Ovary (tissue), 10 donors: ENCODE results near the gene MYBPC2. TPM values are rescaled to one million over a fixed set of nuclear protein-coding genes. Genes with fewer than 3 reads are reported as not detected.

Experiments
- DNase-seq, 5 donors: peaks; one replicate each; pipeline ENCODE4 v3.0.0-alpha.2; 2019 to 2020
- H3K27ac ChIP-seq, 2 donors: fragments of 200-600 bp; one replicate each; pipeline versions ENCODE4 v1.5.1 to v1.8.0; 2019 to 2022
- H3K27me3 ChIP-seq: fragments of 200-600 bp; one replicate; pipeline ENCODE4 v1.8.0; 2022
- H3K36me3 ChIP-seq: fragments of 200-600 bp; sonication (generic); one replicate; pipeline ENCODE4 v1.5.1; 2019
- H3K4me1 ChIP-seq: one replicate; pipeline ENCODE4 v1.8.1; 2013; ENCODE audit warnings: mild to moderate bottlenecking, moderate library complexity; ENCODE audit not compliant: insufficient read depth
- H3K4me3 ChIP-seq: fragments of 200-600 bp; sonication (generic); one replicate; pipeline ENCODE4 v1.5.1; 2017
- H3K9me3 ChIP-seq, 2 donors: fragments of 200-600 bp in 1 of 2; sonication (generic) in 1 of 2; one replicate each; pipeline versions ENCODE4 v1.5.1 to v1.8.1; 2013 to 2019; ENCODE audit warnings: mild to moderate bottlenecking in 1 of 2, moderate library complexity in 1 of 2
- EP300 ChIP-seq: sonication (generic); formaldehyde crosslinking; IDR thresholded peaks from one replicate; pipeline ENCODE4 v1.6.1; 2017; ENCODE audit warnings: antibody characterized with exemption
- POLR2A ChIP-seq: fragments of 450-650 bp; IDR thresholded peaks from one replicate; pipeline ENCODE4 v1.6.1; 2017; ENCODE audit warnings: antibody characterized with exemption, mild to moderate bottlenecking, moderate library complexity
- WGBS, 3 donors: extraction: QIAGEN DNeasy Blood & Tissue Kit in 1 of 3; methylation state at CpG; one replicate each; pipeline versions ENCODE4 v1.1.5 to v1.1.7; 2013 to 2017; 5-methylcytosine and 5-hydroxymethylcytosine counted together
- intact Hi-C, 4 donors: fragments of 100-400 bp; cut with DNase I; formaldehyde crosslinking; loops; one replicate each; pipeline versions ENCODE4 v1.11.0 to v1.15.1; 2022 to 2023
- long read RNA-seq, 3 donors: library from polyadenylated mRNA in 2 of 3; unstranded in 2 of 3; transcript quantifications; one replicate each; pipeline ENCODE4 v2.0.0 and lab custom pipeline, GENCODE V29; 2021 to 2026
- polyA plus RNA-seq, 2 donors: library from polyadenylated mRNA; stranded (reverse); fragments of 200-250 nt in 1 of 2; fragments of 350-450 nt in 1 of 2; fragmentation: Illumina TruSeq in 1 of 2; extraction: RNeasy Lipid Tissue Mini Kit (QIAGEN cat#74804) in 1 of 2; gene quantifications; one replicate each; pipeline ENCODE4 v1.2.3, GENCODE V29; 2013 to 2014
- total RNA-seq, 7 donors: library from RNA; depleted of rRNA in 2 of 7; stranded (reverse); fragments of >200 nt in 2 of 7; fragmentation: NEBNext Ultra II Directional in 3 of 7; extraction: Animal tissue kit (Norgen Biotek cat#: 25700) in 3 of 7; gene quantifications; one replicate each; pipeline versions ENCODE4 v1.1.0 to v1.2.4, GENCODE V29; 2016 to 2023
- TF ChIP-seq, protein P1 (sequence below), 3 donors: fragments of 450-650 bp in 2 of 3; fragments of 200-600 bp in 1 of 3; IDR thresholded peaks; one replicate each; pipeline versions ENCODE4 v1.5.1 to v1.8.0; 2016 to 2022; ENCODE audit warnings: antibody characterized with exemption in 3 of 3, mild to moderate bottlenecking in 1 of 3
- donor health status: DM: no; HTN: no; CAD: no; lungs with moderate emphysema.
- donor health status: DM: no; HTN: no; CAD: no.
- donor health status: Bipolar disorder and iron deficiency.
- donor health status: DM: yes; HTN: yes; CAD: no.
- donor health status: DM: no; HTN: no; CAD: no.
- donor health status: DM: yes; HTN: yes; CAD: no.

The MYBPC2 gene
- total RNA-seq (under 1 TPM in 3 of 7 donors, not detected in 4; 0.05 to 0.12 (median 0.08) TPM), polyA plus RNA-seq (under 1 TPM in 1 of 2 donors, not detected in 1; 0.28 TPM)
- long read RNA-seq, donor 1 = 0 reads
- long read RNA-seq, donor 2 = 0 reads
- long read RNA-seq, donor 3 = 0 reads

DNA sequence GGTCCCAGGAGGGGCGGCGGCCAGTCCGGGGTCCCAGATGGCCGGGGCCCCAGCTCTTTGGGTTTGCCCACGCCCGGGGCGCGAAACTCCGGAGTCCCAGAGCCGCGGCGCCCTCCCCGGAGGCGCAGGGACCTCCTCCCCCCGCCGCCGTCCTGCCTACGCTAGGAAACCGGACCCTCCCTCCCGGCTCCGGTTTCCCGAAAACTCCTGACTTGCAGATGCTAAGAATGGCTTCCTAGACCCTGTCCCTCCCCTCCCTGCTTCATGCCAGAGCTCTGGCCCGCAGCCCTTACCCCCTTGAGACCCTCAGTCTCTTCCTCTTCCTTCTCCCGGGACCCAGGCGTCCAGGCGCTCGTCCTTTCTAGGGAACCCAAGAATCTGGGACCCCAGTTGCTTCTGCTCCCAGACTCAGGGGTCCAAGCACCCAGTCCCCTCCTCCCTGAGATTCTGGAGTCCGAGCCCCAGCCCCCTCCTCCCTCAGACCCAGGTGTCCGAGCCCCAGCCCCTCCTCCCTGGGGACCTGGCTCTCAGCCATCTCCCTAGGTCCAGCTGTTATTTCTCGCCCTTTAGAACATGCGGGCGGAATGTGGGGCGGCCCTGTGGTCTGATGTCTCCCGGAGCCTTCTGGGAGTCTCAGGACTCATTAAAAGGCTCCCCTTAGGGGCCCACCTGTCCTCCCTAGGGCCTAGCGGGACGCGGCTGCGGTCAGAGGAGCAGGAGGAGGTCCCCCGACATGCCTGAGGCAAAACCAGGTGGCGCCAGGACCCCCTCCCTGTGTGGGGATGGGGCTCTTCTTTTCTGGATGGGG lies at the start of gene MYBPC2:
Gene MYBPC2, plus strand, starts transcription at position 672 of the 808 bp plus-strand sequence. Its CDS starts 62 bp downstream, at position 734.
- peak within 1 kb of the TSS; percentile 40 for H3K4me3 ChIP-seq
- H3K9me3 ChIP-seq = no peaks in the 10 kb centered on the region
- WGBS, 3 donors = 1 to 2% (median 2%) methylated on average over 33 to 40 of the region's 40 CpGs
- intact Hi-C loops = no loop called here
- TF ChIP-seq EP300 (no peak), POLR2A (no peak)
- TF ChIP-seq, protein P1, sequence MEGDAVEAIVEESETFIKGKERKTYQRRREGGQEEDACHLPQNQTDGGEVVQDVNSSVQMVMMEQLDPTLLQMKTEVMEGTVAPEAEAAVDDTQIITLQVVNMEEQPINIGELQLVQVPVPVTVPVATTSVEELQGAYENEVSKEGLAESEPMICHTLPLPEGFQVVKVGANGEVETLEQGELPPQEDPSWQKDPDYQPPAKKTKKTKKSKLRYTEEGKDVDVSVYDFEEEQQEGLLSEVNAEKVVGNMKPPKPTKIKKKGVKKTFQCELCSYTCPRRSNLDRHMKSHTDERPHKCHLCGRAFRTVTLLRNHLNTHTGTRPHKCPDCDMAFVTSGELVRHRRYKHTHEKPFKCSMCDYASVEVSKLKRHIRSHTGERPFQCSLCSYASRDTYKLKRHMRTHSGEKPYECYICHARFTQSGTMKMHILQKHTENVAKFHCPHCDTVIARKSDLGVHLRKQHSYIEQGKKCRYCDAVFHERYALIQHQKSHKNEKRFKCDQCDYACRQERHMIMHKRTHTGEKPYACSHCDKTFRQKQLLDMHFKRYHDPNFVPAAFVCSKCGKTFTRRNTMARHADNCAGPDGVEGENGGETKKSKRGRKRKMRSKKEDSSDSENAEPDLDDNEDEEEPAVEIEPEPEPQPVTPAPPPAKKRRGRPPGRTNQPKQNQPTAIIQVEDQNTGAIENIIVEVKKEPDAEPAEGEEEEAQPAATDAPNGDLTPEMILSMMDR (IDR thresholded peaks at IDR 0.05) = no peak
- no peaks in the 10 kb centered on the region for H3K27me3 ChIP-seq
- no peaks in the 10 kb centered on the region for H3K36me3 ChIP-seq
- H3K27ac ChIP-seq = no peak within 1 kb of the TSS
- peak in 2 of 5 donors; percentile 49 to 56 for DNase-seq
- peaks cover 3% of the 10 kb centered on the region for H3K4me1 ChIP-seq

- TF ChIP-seq, protein P1 (IDR thresholded peaks at IDR 0.05) = no peak
- TF ChIP-seq EP300 (no peak), POLR2A (no peak)
- 33 to 44% (median 38%) methylated on average over 21 of the region's 21 CpGs for WGBS, 3 donors
- Histone ChIP-seq H3K27ac (peak overlapping the region; percentile 58 to 80), H3K27me3 (no peaks in the 10 kb centered on the region), H3K4me1 (peaks cover 2% of the 10 kb centered on the region), H3K36me3 (no peaks in the 10 kb centered on the region), H3K9me3 (no peaks in the 10 kb centered on the region), H3K4me3 (peak overlapping the region; percentile 60)
- intact Hi-C loops = loop anchor here in 1 of 4 donors (10.0 kb wide), 1 partner anchor 422 kb away; no protein-coding TSS in a partner anchor
- DNase-seq = peak in 1 of 5 donors; percentile 26
These were observed 49.5 kb upstream of the MYBPC2 start for GRCh38 chr19:50383001-50383851.

- Histone ChIP-seq H3K27me3 (no peaks in the 10 kb centered on the region), H3K4me1 (peaks cover 2% of the 10 kb centered on the region), H3K9me3 (no peaks in the 10 kb centered on the region), H3K27ac (peak within 1 kb of the TSS; percentile 58 to 80), H3K36me3 (no peaks in the 10 kb centered on the region), H3K4me3 (peak within 1 kb of the TSS; percentile 60)
- DNase-seq = peak; percentile 97 to 99 (median 98)
- WGBS, 3 donors = 1% methylated on average over 58 to 78 of the region's 78 CpGs
- TF ChIP-seq EP300 = peak; percentile 23
- TF ChIP-seq, protein P1 (IDR thresholded peaks at IDR 0.05) = no peak
- peak; percentile 20 for TF ChIP-seq POLR2A
- intact Hi-C loops = loop anchor here in 1 of 4 donors (10.0 kb wide), 1 partner anchor 421 kb away; no protein-coding TSS in a partner anchor
These were observed 48.6 kb upstream of the MYBPC2 start, which contains the start of gene POLD1 for GRCh38 chr19:50383852-50384684. Gene POLD1 (plus strand): TSS chr19:50384347. CDS start chr19:50398852, 14,505 bp downstream.
